GM23338 (cell line): ENCODE data around the gene ST14.

Experiments used
- CREB1 ChIP-seq: fragments of 250-450 bp; sonication (Bioruptor Pico); IDR thresholded peaks from 2 replicates; pipeline ENCODE4 v1.5.0; 2020; ENCODE audit warnings: low read depth, mild to moderate bottlenecking, moderate library complexity
- ETS1 ChIP-seq: IDR thresholded peaks from 2 replicates; pipeline ENCODE4 v1.6.1; 2016; ENCODE audit warnings: antibody characterized with exemption
- EZH2 ChIP-seq: fragments of 200-600 bp; sonication (generic); IDR thresholded peaks from one replicate; pipeline ENCODE4 v1.8.0; 2017; ENCODE audit warnings: antibody characterized with exemption, mild to moderate bottlenecking, low read depth; ENCODE audit not compliant: unreplicated experiment
- EZH2phosphoT487 ChIP-seq: fragments of 200-600 bp; sonication (generic); IDR thresholded peaks from one replicate; pipeline ENCODE4 v1.8.1; 2018; ENCODE audit warnings: antibody characterized with exemption; ENCODE audit not compliant: unreplicated experiment
- JUNB ChIP-seq: IDR thresholded peaks from one replicate; pipeline ENCODE4 v1.6.1; 2016; ENCODE audit warnings: antibody characterized with exemption; ENCODE audit not compliant: unreplicated experiment
- POLR2AphosphoS5 ChIP-seq: IDR thresholded peaks from 2 replicates; pipeline ENCODE4 v1.6.1; 2016; ENCODE audit warnings: antibody characterized with exemption, low read depth
- TF ChIP-seq, protein P1 (sequence below), 2 experiments: fragments of 200-600 bp in 1 of 2; sonication (generic) in 1 of 2; conservative IDR thresholded peaks; 2 replicates each; pipeline versions ENCODE4 v1.5.1 to v1.6.1; 2016 to 2017; ENCODE audit warnings: antibody characterized with exemption in 2 of 2, low read depth in 2 of 2, mild to moderate bottlenecking in 2 of 2, moderate library complexity in 1 of 2
- TF ChIP-seq, protein P2 (sequence below): IDR thresholded peaks from one replicate; pipeline ENCODE4 v1.6.1; 2018; ENCODE audit warnings: antibody characterized with exemption; ENCODE audit not compliant: unreplicated experiment

DNA sequence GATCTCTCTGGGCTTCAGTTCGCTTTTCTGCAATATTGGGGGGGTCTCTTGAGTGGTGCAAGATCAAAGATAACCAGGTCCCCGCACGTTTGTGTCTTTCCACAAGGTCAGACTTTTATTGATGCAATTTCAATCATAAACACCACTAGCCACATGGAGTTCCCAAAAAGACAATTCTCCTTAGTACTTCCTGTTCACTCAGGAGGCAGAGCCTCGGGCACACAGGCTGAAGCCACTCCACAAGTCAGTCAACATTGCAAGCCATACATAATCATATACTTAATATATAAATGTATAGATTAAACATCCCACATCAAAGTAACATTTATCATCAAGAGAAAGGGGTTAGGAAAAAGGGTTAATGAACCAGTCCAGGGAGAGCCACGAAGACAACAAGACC is 12.0 kb downstream of the ST14 start:
- TF ChIP-seq, protein P1, sequence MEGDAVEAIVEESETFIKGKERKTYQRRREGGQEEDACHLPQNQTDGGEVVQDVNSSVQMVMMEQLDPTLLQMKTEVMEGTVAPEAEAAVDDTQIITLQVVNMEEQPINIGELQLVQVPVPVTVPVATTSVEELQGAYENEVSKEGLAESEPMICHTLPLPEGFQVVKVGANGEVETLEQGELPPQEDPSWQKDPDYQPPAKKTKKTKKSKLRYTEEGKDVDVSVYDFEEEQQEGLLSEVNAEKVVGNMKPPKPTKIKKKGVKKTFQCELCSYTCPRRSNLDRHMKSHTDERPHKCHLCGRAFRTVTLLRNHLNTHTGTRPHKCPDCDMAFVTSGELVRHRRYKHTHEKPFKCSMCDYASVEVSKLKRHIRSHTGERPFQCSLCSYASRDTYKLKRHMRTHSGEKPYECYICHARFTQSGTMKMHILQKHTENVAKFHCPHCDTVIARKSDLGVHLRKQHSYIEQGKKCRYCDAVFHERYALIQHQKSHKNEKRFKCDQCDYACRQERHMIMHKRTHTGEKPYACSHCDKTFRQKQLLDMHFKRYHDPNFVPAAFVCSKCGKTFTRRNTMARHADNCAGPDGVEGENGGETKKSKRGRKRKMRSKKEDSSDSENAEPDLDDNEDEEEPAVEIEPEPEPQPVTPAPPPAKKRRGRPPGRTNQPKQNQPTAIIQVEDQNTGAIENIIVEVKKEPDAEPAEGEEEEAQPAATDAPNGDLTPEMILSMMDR (conservative IDR thresholded peaks at IDR 0.05; ENCODE audit: low read depth in 2 of 2): no peak
- no peak for TF ChIP-seq EZH2
- TF ChIP-seq CREB1 (CRISPR knock-in tag): no peak
- TF ChIP-seq, protein P2, sequence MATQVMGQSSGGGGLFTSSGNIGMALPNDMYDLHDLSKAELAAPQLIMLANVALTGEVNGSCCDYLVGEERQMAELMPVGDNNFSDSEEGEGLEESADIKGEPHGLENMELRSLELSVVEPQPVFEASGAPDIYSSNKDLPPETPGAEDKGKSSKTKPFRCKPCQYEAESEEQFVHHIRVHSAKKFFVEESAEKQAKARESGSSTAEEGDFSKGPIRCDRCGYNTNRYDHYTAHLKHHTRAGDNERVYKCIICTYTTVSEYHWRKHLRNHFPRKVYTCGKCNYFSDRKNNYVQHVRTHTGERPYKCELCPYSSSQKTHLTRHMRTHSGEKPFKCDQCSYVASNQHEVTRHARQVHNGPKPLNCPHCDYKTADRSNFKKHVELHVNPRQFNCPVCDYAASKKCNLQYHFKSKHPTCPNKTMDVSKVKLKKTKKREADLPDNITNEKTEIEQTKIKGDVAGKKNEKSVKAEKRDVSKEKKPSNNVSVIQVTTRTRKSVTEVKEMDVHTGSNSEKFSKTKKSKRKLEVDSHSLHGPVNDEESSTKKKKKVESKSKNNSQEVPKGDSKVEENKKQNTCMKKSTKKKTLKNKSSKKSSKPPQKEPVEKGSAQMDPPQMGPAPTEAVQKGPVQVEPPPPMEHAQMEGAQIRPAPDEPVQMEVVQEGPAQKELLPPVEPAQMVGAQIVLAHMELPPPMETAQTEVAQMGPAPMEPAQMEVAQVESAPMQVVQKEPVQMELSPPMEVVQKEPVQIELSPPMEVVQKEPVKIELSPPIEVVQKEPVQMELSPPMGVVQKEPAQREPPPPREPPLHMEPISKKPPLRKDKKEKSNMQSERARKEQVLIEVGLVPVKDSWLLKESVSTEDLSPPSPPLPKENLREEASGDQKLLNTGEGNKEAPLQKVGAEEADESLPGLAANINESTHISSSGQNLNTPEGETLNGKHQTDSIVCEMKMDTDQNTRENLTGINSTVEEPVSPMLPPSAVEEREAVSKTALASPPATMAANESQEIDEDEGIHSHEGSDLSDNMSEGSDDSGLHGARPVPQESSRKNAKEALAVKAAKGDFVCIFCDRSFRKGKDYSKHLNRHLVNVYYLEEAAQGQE: no peak
- no peak for TF ChIP-seq EZH2phosphoT487
- no peak for TF ChIP-seq POLR2AphosphoS5
- no peak for TF ChIP-seq ETS1
- no peak for TF ChIP-seq JUNB
